IMR-90 (cell line): ENCODE data around the gene C14orf119. TPM values are rescaled to one million over a fixed set of nuclear protein-coding genes. Genes with fewer than 3 reads are reported as not detected.

Experiments
- ATAC-seq: fragments of 200-7000 bp; cut with Tn5 transposase; 2 replicates; pipeline ENCODE4 v1.9.1; 2020; ENCODE audit warnings: low read depth, mild to moderate bottlenecking, moderate library complexity
- BruUV-seq: library from RNA; stranded (reverse); fragments of 400-500 nt; replicated peaks from 2 replicates; lab custom pipeline; 2021; lab: Mats Ljungman, UMichigan
- CTCF ChIA-PET: fragments of 300-600 bp; formaldehyde crosslinking; extraction: SDS; loops from one replicate; lab custom pipeline; 2021; ENCODE audit warnings: antibody characterized with exemption; lab: Yijun Ruan, JAX
- POLR2A ChIA-PET: fragments of 300-600 bp; sonication (Branson Sonifier 250); formaldehyde crosslinking; loops from one replicate; lab custom pipeline; 2022; ENCODE audit warnings: antibody characterized with exemption; ENCODE audit not compliant: unreplicated experiment; lab: Charles Lee
- DNase-seq: peaks from one replicate; pipeline ENCODE4 v3.0.0; 2013
- H2AFZ ChIP-seq: replicated peaks from 2 replicates; pipeline ENCODE3; 2013; ENCODE audit warnings: low read length, mild to moderate bottlenecking; ENCODE audit not compliant: poor library complexity
- H2AK5ac ChIP-seq: 2 replicates; pipeline ENCODE4 v1.6.1; 2013; ENCODE audit warnings: low read depth, low read length, inconsistent platforms
- H2AK9ac ChIP-seq: replicated peaks from 2 replicates; pipeline ENCODE3; 2013; ENCODE audit warnings: mild to moderate bottlenecking, low read depth, low read length, moderate library complexity; ENCODE audit not compliant: poor library complexity
- H2BK120ac ChIP-seq: 2 replicates; pipeline ENCODE4 v1.6.1; 2013; ENCODE audit warnings: low read depth, low read length, inconsistent platforms
- H2BK15ac ChIP-seq: 3 replicates; pipeline ENCODE4 v1.6.1; 2013; ENCODE audit warnings: low read depth, low read length, inconsistent platforms
- H2BK20ac ChIP-seq: 2 replicates; pipeline ENCODE4 v1.6.1; 2013; ENCODE audit warnings: low read depth, mild to moderate bottlenecking, inconsistent platforms, low read length, moderate library complexity
- H2BK5ac ChIP-seq: 2 replicates; pipeline ENCODE4 v1.6.1; 2013; ENCODE audit warnings: mild to moderate bottlenecking, low read depth, low read length, inconsistent platforms; ENCODE audit not compliant: poor library complexity, severe bottlenecking
- H3K14ac ChIP-seq: replicated peaks from 2 replicates; pipeline ENCODE4 v1.6.1; 2013; ENCODE audit warnings: low read depth, low read length, inconsistent platforms
- H3K18ac ChIP-seq: 2 replicates; pipeline ENCODE4 v1.6.1; 2013; ENCODE audit warnings: low read depth, low read length, control low read depth
- H3K23ac ChIP-seq: 2 replicates; pipeline ENCODE4 v1.6.1; 2013; ENCODE audit warnings: low read depth, low read length, inconsistent platforms
- H3K27ac ChIP-seq: 2 replicates; pipeline ENCODE4 v1.5.1; 2013; ENCODE audit warnings: mild to moderate bottlenecking, control low read depth, low read length; ENCODE audit not compliant: insufficient read depth
- H3K27me3 ChIP-seq: 2 replicates; pipeline ENCODE4 v1.6.1; 2013; ENCODE audit warnings: low read length; ENCODE audit not compliant: control insufficient read depth, insufficient read depth
- H3K36me3 ChIP-seq: 2 replicates; pipeline ENCODE4 v1.6.1; 2013; ENCODE audit warnings: low read length, mixed read lengths; ENCODE audit not compliant: control insufficient read depth, insufficient read depth
- H3K4ac ChIP-seq: 2 replicates; pipeline ENCODE4 v1.6.1; 2013; ENCODE audit warnings: low read depth, low read length, inconsistent platforms
- H3K4me1 ChIP-seq: 2 replicates; pipeline ENCODE4 v1.6.1; 2013; ENCODE audit warnings: low read length, mixed read lengths; ENCODE audit not compliant: control insufficient read depth, insufficient read depth
- H3K4me2 ChIP-seq: 2 replicates; pipeline ENCODE4 v1.6.1; 2013; ENCODE audit warnings: low read depth, mild to moderate bottlenecking, control low read depth, low read length, moderate library complexity
- H3K4me3 ChIP-seq: 2 replicates; pipeline ENCODE4 v1.5.1; 2013; ENCODE audit warnings: low read depth, mild to moderate bottlenecking, control low read depth, low read length, moderate library complexity; ENCODE audit not compliant: insufficient read depth
- H3K56ac ChIP-seq: 2 replicates; pipeline ENCODE4 v1.6.1; 2013; ENCODE audit warnings: low read length, inconsistent platforms; ENCODE audit not compliant: insufficient read depth; ENCODE audit errors: extremely low read depth
- H3K79me1 ChIP-seq, 2 experiments: 2 replicates each; pipeline ENCODE4 v1.6.1; 2013; ENCODE audit warnings: low read length in 2 of 2, inconsistent platforms in 1 of 2, low read depth in 1 of 2
- H3K9ac ChIP-seq: 2 replicates; pipeline ENCODE4 v1.6.1; 2013; ENCODE audit warnings: low read depth, low read length, control low read depth
- H3K9me1 ChIP-seq: 2 replicates; pipeline ENCODE4 v1.6.1; 2013; ENCODE audit warnings: low read length, inconsistent platforms; ENCODE audit not compliant: insufficient read depth
- H3K9me3 ChIP-seq: 2 replicates; pipeline ENCODE4 v1.6.1; 2013; ENCODE audit warnings: low read length; ENCODE audit not compliant: control insufficient read depth, insufficient read depth
- H4K20me1 ChIP-seq: 2 replicates; pipeline ENCODE4 v1.6.1; 2013; ENCODE audit warnings: low read length, inconsistent platforms; ENCODE audit not compliant: insufficient read depth
- H4K5ac ChIP-seq: 2 replicates; pipeline ENCODE4 v1.6.1; 2013; ENCODE audit warnings: mild to moderate bottlenecking, low read depth, low read length, control low read depth
- H4K8ac ChIP-seq, 2 experiments: 2 replicates each; pipeline ENCODE4 v1.6.1; 2013; ENCODE audit warnings: low read depth in 2 of 2, low read length in 2 of 2, control low read depth in 1 of 2, inconsistent platforms in 1 of 2
- H4K91ac ChIP-seq: 2 replicates; pipeline ENCODE4 v1.6.1; 2013; ENCODE audit warnings: low read depth, low read length, inconsistent platforms; ENCODE audit not compliant: insufficient read depth
- BHLHE40 ChIP-seq: fragments of 150-350 bp; IDR thresholded peaks from 2 replicates; pipeline ENCODE4 v1.6.1; 2016; ENCODE audit warnings: mild to moderate bottlenecking, low read depth, low read length
- ELK1 ChIP-seq: fragments of 150-350 bp; IDR thresholded peaks from 2 replicates; pipeline ENCODE4 v1.6.1; 2016; ENCODE audit warnings: low read depth, mild to moderate bottlenecking, low read length, moderate library complexity, borderline replicate concordance
- MXI1 ChIP-seq: IDR thresholded peaks from 2 replicates; pipeline ENCODE4 v1.6.1; 2012; ENCODE audit warnings: low read depth, mild to moderate bottlenecking, low read length, moderate library complexity, borderline replicate concordance
- POLR2A ChIP-seq: IDR thresholded peaks from 2 replicates; pipeline ENCODE4 v1.6.1; 2012; ENCODE audit warnings: mild to moderate bottlenecking, low read depth, low read length
- RFX5 ChIP-seq: IDR thresholded peaks from 2 replicates; pipeline ENCODE4 v1.8.0; 2012; ENCODE audit warnings: low read depth, mild to moderate bottlenecking, low read length, moderate library complexity
- USF2 ChIP-seq: fragments of 150-350 bp; IDR thresholded peaks from 2 replicates; pipeline ENCODE4 v1.6.1; 2017; ENCODE audit warnings: mild to moderate bottlenecking, antibody characterized with exemption, low read length, low read depth
- WGBS, 2 experiments: methylation state at CpG; one replicate each; pipeline versions ENCODE4 v1.1.5 to v1.1.7; 2013; ENCODE audit warnings: missing lambda C conversion rate in 2 of 2; ENCODE audit not compliant: insufficient read length in 1 of 2; ENCODE audit errors: extremely low coverage in 2 of 2; 5-methylcytosine and 5-hydroxymethylcytosine counted together
- dilution Hi-C: fragments of 300-500 bp; cut with HindIII; formaldehyde crosslinking; loops from one replicate; pipeline ENCODE4 v1.14.3; 2018; ENCODE audit warnings: low sequenced_read_pairs; ENCODE audit not compliant: unreplicated experiment
- in situ Hi-C: fragments of 300-500 bp; cut with MboI; formaldehyde crosslinking; loops from 3 replicates; pipeline ENCODE4 v1.14.3; 2019; ENCODE audit warnings: low sequenced_read_pairs, inconsistent platforms, mixed read lengths
- intact Hi-C: fragments of 100-400 bp; cut with micrococcal nuclease; formaldehyde crosslinking; loops from 2 replicates; pipeline ENCODE4 v1.10.0; 2022
- polyA plus RNA-seq, 3 experiments: library from polyadenylated mRNA; depleted of rRNA; stranded (reverse); fragments of >200 nt; gene quantifications; 2 replicates each; pipeline ENCODE4 v1.2.3, GENCODE V29; 2012; ENCODE audit warnings: low replicate concordance in 1 of 3
- total RNA-seq: library from RNA; depleted of rRNA; stranded (reverse); fragments of >200 nt; gene quantifications from 2 replicates; pipeline ENCODE4 v1.2.3, GENCODE V29; 2012

Gene C14orf119
- total and polyA plus RNA-seq, 2 of the 4 experiments (the other 2 are of a cell fraction) = 74.0 to 83.7 TPM

GRCh38 chr14:23055147-23055550 lies 40.2 kb upstream of the C14orf119 start (continued):
- TF ChIP-seq RFX5 (no peak), POLR2A (no peak), MXI1 (no peak), BHLHE40 (no peak)

- Histone ChIP-seq H3K79me1 (peaks cover 0 to 28% of the 10 kb centered on the region in 2 experiments; a peak in 3 of 4 replicates), H4K20me1 (peaks cover 13% of the 10 kb centered on the region), H3K9ac (no peak overlapping the region), H2AK9ac (peak overlapping the region; percentile 95), H3K4ac (peak overlapping the region; percentile 5; the same call in 1 of the 2 replicates), H3K18ac (no peak overlapping the region), H2AFZ (peak overlapping the region; percentile 89), H3K4me2 (no peak overlapping the region), H3K36me3 (peaks cover 21% of the 10 kb centered on the region), H2AK5ac (peak overlapping the region; percentile 20; the same call in 1 of the 2 replicates), H2BK15ac (no peak overlapping the region), H4K91ac (no peak overlapping the region), H2BK120ac (no peak overlapping the region), H2BK20ac (no peak overlapping the region), H4K5ac (no peak overlapping the region), H3K9me3 (no peaks in the 10 kb centered on the region), H3K9me1 (no peaks in the 10 kb centered on the region), H3K27me3 (no peaks in the 10 kb centered on the region), H3K56ac (no peak overlapping the region), H3K23ac (no peak overlapping the region), H3K4me1 (peaks cover 11% of the 10 kb centered on the region; the same call in 1 of the 2 replicates), H3K14ac (no peak overlapping the region), H2BK5ac (no peak overlapping the region), H3K27ac (no peak overlapping the region), H4K8ac (no peak overlapping the region), H3K4me3 (no peak overlapping the region)
- in situ Hi-C loops (no loop called here), intact Hi-C loops (loop anchor here (1.0 to 2.0 kb wide), 2 partner anchors 54 to 491 kb away; no protein-coding TSS in a partner anchor), dilution Hi-C loops (no loop called here)
- DNase-seq = peak; percentile 29
- no TSS peak for BruUV-seq
- no CpG with 5 or more reads among the region's 6 CpGs for WGBS, 2 experiments
- ChIA-PET CTCF (interaction anchor here (1.1 to 1.3 kb wide), 2 partner anchors 13 to 69 kb away, joined by 3 to 4 read pairs; no protein-coding TSS in a partner anchor), POLR2A (no interaction called here)
- ATAC-seq = no peak
- TF ChIP-seq BHLHE40 (no peak), RFX5 (no peak), ELK1 (no peak), USF2 (peak; percentile 40; the same call in 1 of the 2 replicates), MXI1 (peak; percentile 70; the same call in 1 of the 2 replicates), POLR2A (no peak)
These were observed 39.6 kb upstream of the C14orf119 start for GRCh38 chr14:23055621-23056144.
